ENCODE data around the gene EFEMP2.

- TF ChIP-seq CTCF (conservative IDR thresholded peaks at IDR 0.05; ENCODE audit: low read depth, low read length) = no peak
- no peak for TF ChIP-seq EZH2phosphoT487 (IDR thresholded peaks at IDR 0.05; ENCODE audit: borderline replicate concordance, low read length)
Measured at GRCh38 chr11:65882120-65883057, 9.8 kb upstream of the EFEMP2 start.

All from PC-3 (cell line).